ENCODE measurements around the gene PVALB.

GRCh38 chr22:36850682-36851081, 33.8 kb upstream of the PVALB start:
- TF ChIP-seq CTCF (IDR thresholded peaks at IDR 0.05) (no peak), USF2 (IDR thresholded peaks at IDR 0.05; ENCODE audit: borderline replicate concordance, low read depth, low read length) (no peak)

All from SK-N-SH (cell line).